HG03060 (cell line): ENCODE measurements around the gene ZBED1.
"Not testable (repeated sequence)": the region's sequence is repeated elsewhere in the genome, so short reads cannot be mapped to it uniquely, and the experiment has no call there.

Source experiments
- ATAC-seq: cut with Tn5 transposase; IDR thresholded peaks from one replicate; pipeline ENCODE4 v1.9.1; 2021; ENCODE audit warnings: low read depth, moderate number of reproducible peaks; ENCODE audit not compliant: unreplicated experiment

Gene ZBED1

GRCh38 chrX:2500803-2501558, at the start of gene ZBED1, which contains the start of gene DHRSX:
ZBED1 (minus strand) TSS chrX:2500976; CDS start chrX:2490719, 10,257 bp downstream.
DHRSX (minus strand) TSS chrX:2500976; CDS start chrX:2500925, 51 bp downstream.
- ATAC-seq: no peak

DNA sequence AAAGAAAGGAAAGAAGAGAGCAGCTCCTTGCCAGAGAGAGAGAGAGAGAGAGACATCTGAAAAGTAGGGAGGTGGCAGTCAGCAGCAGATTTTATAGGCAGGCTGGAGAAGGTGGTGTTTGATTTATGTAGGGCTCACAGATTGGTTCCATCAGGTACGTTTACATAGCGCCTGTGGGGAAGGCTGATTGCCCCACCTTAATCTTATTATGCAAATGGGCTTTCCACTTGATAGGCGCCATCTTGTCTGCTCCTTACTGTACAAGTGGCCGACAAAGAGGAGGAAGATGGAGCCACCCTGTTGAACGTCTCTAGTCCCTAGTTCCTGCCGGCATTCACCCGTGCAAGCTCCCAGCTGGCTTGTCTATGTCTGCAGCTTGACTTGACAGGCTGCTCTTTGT, 49.1 kb upstream of the ZBED1 start:
- ATAC-seq: no peak

- no peak for ATAC-seq
Observed at GRCh38 chrX:2548711-2549423, 48.1 kb upstream of the ZBED1 start.

DNA sequence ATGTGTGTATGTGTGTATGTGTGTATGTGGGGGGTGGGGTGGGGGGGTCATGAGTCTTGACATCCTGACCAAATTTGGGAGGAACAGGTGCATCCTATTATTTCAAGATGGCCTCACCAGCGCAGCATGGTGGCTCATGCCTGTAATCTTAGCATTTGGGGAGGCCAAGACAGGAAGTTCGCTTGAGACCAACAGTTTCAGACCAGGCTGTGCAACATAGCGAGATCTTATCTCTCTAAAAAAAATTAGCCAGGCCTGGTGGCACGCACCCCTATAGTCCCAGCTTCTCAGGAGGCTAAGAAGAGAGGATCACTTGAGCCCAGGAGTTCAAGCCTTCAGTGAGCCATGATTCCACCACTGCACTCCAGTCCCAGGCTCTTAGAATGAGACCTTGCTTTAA, 47.0 kb upstream of the ZBED1 start:
- no peak for ATAC-seq

- ATAC-seq: no peak
Observed at GRCh38 chrX:2546496-2546895, 45.7 kb upstream of the ZBED1 start.

DNA sequence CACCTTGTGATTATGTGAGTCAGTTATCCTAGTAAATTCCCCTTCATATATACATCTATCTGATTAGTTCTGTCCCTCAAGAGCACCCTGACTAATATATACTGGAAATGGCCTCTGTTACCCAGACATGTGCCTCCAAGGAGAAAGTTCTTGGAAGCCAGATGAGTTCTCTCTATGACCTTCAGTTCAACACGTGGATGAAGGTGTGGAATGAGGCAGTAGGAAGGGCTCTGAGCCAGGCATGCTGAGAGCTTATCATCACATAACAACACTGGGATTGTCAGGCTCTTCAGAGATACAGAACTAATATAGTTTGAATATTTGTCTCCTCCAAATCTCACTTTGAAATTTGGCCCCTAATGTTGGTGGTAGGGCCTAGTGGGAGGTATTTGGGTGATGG, 44.4 kb upstream of the ZBED1 start:
- ATAC-seq: no peak

DNA sequence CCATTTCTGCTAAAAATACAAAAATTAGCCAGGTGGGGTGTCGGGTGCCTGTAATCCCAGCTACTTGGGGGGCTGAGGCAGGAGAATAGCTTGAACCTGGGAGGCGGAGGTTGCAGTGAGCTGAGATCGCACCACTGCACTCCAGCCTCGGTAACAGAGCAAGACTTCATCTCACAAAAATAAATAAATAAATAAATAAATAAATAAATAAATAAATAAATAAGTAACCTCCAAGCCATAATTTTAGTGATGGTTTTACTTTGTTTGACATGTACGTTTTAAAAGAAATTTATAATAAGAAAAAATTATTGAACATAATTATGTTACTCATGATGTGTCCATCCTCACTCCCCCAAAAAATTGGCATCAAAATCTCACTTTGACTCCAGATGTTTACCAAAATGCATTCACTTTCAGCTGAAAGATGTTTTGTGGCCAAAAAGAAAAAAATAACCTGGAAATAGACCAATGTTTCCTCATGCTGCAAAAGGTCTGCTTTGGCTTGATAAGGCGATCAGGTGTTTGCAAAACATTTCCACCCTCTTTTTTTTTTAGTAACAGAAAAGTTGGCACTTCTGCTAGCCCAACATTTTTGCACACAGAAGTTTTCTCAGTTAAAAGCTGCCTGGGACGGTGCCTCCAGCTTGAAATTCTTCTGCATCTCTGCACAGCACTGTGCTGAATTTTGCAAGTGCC, 42.2 kb upstream of the ZBED1 start:
- ATAC-seq: no peak

DNA sequence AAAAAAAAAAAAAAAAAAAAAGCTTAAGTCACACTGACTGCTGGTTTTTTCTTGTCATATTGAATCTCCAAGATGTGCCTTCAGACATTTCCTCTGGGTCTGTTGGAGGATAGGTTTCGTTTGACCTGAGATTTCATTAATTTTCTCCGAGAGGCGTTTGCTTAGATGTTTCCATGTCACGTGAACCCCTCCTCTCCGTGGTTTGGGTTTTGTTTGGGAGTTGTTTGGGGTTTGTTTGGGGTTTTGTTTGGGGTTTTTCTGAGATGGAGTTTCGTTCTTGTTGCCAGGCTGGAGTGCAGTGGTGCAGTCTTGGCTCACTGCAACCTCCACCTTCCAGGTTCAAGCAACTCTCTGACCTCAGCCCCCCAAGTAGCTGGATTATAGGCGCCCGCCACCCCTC, 40.8 kb upstream of the ZBED1 start:
- no peak for ATAC-seq

DNA sequence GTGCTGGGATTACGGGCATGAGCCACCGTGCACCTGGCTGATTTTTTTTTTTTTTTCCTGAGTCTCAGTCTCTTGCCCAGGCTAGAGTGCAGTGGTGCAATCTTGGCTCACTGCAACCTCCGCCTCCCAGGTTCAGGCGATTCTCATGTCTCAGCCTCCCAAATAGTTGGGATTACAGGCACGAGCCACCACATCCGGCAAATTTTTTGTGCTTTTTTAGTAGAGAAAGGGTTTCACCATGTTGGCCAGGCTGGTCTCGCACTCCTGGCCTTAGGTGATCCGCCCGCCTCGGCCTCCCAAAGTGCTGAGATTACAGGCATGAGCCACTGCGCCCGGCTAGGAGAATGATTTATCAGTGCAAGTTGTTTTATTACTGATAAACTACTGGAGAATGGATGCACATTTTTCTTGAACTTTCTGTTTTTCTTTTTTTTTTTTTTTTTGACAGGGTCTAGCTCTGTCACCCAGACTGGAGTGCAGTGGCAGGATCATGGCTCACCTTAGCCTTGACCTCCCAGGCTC, 39.7 kb upstream of the ZBED1 start:
- ATAC-seq: no peak

DNA sequence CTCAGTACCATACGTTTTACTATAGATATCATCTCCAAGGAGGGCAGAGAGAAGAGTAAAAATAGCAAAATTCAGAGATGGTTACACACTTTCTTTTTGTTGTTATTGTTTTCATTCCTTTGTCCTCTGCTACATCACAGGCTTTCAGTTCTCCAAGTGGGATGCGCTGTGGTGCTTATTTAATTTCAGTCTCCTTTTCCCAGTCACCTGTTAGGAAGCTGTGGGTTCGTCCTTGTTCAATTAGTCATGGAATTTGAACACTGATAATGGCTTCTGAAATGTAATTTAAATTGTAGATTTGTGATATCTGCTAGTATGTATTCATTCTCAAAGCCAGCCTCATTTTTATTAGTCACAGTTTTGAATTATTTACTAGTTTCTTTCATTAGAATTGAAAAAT, 38.8 kb upstream of the ZBED1 start:
- no peak for ATAC-seq

DNA sequence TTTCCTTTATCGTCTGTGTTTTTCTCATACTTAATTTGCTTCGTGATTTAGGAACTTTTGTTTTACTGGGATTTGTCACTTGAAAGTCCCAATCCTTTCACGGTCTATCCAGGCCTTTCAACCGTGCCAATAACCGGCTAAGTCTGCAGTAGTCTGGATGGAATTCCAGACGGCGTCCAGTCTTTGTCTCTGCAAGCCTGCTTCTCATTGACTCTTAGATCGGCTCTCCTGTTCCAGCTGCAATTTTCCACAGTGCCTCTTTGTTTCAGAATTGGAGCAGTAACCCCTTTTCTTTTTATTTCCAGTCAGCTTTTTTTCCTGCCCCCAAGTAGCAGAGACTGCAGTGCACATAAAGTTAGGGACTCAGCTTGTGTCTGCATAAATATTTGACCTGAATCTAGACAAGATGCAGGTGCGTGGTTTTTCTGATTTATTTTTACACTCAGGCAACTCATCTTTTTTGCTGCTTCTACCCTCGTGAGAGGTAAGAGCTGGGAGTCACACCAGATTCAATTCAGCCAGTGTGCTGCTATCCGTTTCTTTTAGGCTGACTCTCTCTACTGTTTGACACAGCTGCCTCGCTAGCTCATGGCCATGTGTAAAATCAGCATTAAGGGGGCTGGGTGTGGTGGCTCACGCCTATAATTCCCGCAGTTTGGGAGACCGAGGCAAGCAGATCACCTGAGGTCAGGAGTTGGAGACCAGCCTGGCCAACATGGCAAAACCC, 37.4 kb upstream of the ZBED1 start:
- ATAC-seq: no peak

DNA sequence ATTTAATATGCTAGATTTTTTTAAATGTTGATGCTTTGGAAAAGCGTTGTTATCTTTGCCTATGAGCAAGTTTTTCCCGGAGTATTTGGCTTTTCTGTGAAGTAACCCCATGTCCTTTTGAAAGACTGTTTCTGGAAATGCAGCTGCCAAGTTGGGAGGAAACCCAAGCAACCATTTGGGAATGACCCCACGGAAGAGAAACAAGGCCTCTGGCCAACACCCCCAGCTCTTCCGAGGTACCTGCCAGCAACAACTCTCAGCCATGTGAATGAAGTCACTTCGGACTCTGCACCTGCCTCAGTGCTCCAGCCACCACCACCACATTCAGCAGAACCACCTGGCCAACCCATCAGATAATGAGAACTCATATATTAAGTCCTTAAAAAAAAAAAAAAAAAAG, 36.2 kb upstream of the ZBED1 start:
- no peak for ATAC-seq

- no peak for ATAC-seq
Observed at GRCh38 chrX:2536141-2536540, 35.4 kb upstream of the ZBED1 start.

- ATAC-seq: not testable (repeated sequence)
Observed at GRCh38 chrX:2534261-2535021, 33.7 kb upstream of the ZBED1 start.

DNA sequence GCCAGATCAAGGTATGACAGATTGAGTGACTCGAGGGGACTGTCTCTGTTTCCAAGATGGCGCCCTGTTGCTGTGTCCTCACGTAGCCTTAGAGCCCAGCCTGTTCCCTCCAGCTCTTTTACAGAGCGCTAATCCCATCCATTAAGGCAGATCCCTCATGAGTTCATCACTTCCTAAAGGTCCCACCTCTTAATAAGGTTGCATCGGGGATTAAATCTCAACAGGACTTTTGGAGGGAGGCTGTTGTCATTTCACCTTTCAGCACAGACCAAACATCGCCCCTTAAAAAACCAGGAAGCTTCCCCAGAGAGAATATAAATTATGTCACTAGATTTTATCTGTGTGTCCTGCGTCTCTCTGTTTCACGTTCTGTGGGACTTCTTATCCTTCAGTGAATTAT, 32.6 kb upstream of the ZBED1 start:
- no peak for ATAC-seq

DNA sequence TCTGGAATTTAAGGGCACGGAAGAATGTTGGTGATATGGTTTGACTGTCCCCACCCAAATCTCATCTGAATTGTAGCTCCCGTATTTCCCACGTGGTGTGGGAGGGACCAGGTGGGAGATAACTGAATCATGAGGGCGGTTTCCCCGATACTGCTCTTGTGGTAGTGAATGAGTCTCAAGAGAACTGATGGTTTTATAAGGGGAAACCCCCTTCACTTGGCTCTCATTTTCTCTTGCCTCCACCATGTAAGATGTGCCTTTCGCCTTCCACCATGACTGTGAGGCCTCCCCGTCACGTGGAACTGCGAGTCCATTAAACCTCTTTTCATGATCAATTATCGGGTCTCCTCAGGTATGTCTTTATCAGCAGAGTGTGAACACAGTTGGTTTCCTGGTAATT, 25.6 kb upstream of the ZBED1 start:
- no peak for ATAC-seq

- ATAC-seq: no peak
Observed at GRCh38 chrX:2523911-2524310, 23.1 kb upstream of the ZBED1 start.

- no peak for ATAC-seq
Observed at GRCh38 chrX:2521927-2522386, 21.2 kb upstream of the ZBED1 start.

DNA sequence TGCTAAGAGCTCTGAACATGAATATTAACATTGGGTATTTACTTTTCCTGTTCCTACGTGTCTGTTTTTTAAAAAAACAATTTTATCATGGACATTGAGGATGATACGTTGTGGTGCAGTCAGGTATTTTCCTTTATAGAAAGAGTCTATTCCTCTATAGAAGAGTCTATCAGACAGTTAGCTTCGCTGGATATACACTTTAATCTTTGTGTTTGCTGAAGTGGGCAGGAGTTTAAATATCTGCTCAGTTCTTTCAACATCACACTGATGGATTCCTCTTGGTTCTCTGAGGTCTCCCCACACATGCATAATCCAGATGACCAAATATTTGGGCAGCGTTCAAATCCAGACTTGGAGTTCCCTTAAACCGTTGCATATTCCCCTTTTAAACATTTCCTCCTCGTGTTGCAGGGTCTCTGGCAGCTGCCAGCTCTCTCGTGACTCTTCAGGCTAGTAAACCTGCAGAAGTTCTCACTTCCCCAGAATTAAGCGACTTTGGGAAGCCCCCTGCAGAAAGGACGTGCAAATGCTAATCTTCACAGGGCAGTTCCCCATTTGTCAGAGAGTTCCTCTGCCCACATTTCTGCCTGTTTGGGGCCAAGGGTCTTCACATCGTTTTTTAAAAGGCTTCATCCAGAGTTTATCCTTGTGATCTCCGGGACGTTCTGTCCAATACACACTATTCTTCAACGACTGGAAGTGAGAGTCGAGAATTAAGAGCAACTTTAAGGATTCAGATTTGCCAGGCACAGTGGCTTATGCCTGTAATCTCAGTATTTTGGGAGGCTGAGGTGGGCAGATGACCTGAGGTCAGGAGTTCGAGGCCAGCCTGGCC, 20.5 kb upstream of the ZBED1 start:
- ATAC-seq: no peak
